ENCODE results near the gene TRAK1. TPM values are rescaled to one million over a fixed set of nuclear protein-coding genes. Genes with fewer than 3 reads are reported as not detected.

The TRAK1 gene
- total RNA-seq, 1 donor from 2014 or later = 58.4 TPM

DNA sequence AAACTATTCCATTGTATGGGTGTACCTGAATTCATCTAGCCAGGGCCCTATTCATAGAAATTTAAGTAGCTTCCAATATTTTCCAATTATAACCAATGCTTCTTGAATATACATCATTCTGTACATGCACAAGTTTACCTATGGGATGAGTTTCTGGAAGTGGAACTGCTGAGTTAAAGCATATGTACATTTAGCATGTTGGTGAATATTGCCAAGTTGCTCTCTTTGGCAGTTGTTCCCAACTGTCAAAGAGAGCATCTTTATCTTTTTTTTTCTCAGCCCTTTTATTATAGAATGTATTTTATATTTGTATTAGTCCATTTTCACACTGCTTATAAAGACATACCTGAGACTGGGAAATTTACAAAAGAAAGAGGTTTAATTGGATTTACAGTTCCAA, 183.1 kb downstream of the TRAK1 start:
- no peak overlapping the region for H3K4me3 Mint-ChIP-seq
- DNase-seq (no peak), ATAC-seq (ENCODE audit: low read depth) (no peak)
- CTCF ChIA-PET = no interaction called here
- H3K9me3 Mint-ChIP-seq = peaks cover 18% of the 10 kb centered on the region
- no peak overlapping the region for H3K27ac Mint-ChIP-seq
- intact Hi-C loops (cut with micrococcal nuclease) = no loop called here
- TF ChIP-seq, protein P1, sequence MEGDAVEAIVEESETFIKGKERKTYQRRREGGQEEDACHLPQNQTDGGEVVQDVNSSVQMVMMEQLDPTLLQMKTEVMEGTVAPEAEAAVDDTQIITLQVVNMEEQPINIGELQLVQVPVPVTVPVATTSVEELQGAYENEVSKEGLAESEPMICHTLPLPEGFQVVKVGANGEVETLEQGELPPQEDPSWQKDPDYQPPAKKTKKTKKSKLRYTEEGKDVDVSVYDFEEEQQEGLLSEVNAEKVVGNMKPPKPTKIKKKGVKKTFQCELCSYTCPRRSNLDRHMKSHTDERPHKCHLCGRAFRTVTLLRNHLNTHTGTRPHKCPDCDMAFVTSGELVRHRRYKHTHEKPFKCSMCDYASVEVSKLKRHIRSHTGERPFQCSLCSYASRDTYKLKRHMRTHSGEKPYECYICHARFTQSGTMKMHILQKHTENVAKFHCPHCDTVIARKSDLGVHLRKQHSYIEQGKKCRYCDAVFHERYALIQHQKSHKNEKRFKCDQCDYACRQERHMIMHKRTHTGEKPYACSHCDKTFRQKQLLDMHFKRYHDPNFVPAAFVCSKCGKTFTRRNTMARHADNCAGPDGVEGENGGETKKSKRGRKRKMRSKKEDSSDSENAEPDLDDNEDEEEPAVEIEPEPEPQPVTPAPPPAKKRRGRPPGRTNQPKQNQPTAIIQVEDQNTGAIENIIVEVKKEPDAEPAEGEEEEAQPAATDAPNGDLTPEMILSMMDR (IDR thresholded peaks at IDR 0.05) = no peak
- H3K36me3 Mint-ChIP-seq (ENCODE audit: low read depth) = peaks cover 1% of the 10 kb centered on the region
- POLR2A ChIA-PET = no interaction called here
- H3K27me3 Mint-ChIP-seq = peaks cover 24% of the 10 kb centered on the region
- H3K4me1 Mint-ChIP-seq = no peaks in the 10 kb centered on the region

GRCh38 chr3:42275217-42275616, 184.1 kb downstream of the TRAK1 start:
- H3K4me3 Mint-ChIP-seq = no peak overlapping the region
- ATAC-seq (ENCODE audit: low read depth) = no peak
- intact Hi-C loops (cut with micrococcal nuclease) = no loop called here
- TF ChIP-seq, protein P1 (IDR thresholded peaks at IDR 0.05) = no peak
- CTCF ChIA-PET = no interaction called here
- H3K4me1 Mint-ChIP-seq = no peaks in the 10 kb centered on the region
- H3K36me3 Mint-ChIP-seq (ENCODE audit: low read depth) = peaks cover 3% of the 10 kb centered on the region
- DNase-seq = no peak
- H3K27ac Mint-ChIP-seq = no peak overlapping the region
- POLR2A ChIA-PET = no interaction called here
- peaks cover 27% of the 10 kb centered on the region for H3K9me3 Mint-ChIP-seq
- peaks cover 17% of the 10 kb centered on the region for H3K27me3 Mint-ChIP-seq

Other genes with a start within 250 kb of the TRAK1 start
- gene ULK4, start 129.3 kb upstream of the TRAK1 start, total RNA-seq = 16.8 and 18.6 TPM in 2 replicates
- gene CCK, start 174.8 kb downstream of the TRAK1 start, total RNA-seq = not detected in 2 replicates